HG03457 (cell line): ENCODE measurements around the gene GIMAP1.
A peak's percentile ranks its signal among the peaks of the same experiment; 100 is the strongest.
"Not testable (repeated sequence)": the region's sequence is repeated elsewhere in the genome, so short reads cannot be mapped to it uniquely, and the experiment has no call there.

ENCODE experiments used
- ATAC-seq: cut with Tn5 transposase; IDR thresholded peaks from one replicate; pipeline ENCODE4 v1.9.1; 2021; ENCODE audit warnings: moderate number of reproducible peaks; ENCODE audit not compliant: unreplicated experiment

The GIMAP1 gene

GRCh38 chr7:150716368-150716767 is at the start of gene GIMAP1:
TSS of gene GIMAP1 (plus strand) at chr7:150716613. CDS start at chr7:150719048, 2,435 bp downstream.
- ATAC-seq: peak; percentile 63

GRCh38 chr7:150668472-150668911 is 47.9 kb upstream of the GIMAP1 start:
- ATAC-seq: peak; percentile 60

DNA sequence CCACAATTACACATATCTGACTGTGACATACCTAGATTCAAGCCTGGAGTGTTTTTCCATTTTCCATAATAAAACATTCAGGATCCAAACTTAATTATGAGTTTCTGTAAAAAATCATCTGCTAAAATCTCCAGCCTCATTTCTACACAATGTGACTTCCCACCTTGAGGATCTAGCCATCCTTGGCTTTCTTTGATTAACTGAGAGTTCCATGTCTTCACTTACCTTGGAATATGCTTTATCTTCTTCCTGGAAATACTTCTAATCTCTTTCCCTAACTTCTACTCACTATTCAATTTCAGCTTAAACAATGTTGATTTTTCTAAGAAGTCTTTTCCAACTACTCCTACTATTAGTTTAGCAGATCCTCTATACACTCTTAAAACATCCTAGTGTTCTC is 47.4 kb upstream of the GIMAP1 start:
- ATAC-seq: no peak

GRCh38 chr7:150671798-150672585 is 44.4 kb upstream of the GIMAP1 start:
- not testable (repeated sequence) for ATAC-seq

DNA sequence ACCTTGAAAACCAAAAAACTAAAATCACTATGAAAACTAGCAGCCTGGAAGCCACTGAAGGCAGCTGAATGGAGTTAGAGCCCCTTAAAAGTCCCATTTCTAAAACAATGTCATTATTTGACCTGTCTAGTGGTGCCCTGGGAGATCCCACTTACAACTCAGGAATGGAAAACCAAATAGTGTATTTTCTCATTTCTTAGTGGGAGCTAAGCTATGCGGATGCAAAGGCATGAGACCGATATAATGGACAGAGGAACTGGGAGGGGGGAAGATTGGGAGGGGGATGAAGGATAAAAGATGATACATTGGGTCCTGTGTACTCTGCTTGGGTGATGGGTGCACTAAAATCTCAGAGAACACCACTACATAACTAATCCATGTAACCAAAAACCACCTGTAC is 40.7 kb upstream of the GIMAP1 start:
- ATAC-seq: no peak

DNA sequence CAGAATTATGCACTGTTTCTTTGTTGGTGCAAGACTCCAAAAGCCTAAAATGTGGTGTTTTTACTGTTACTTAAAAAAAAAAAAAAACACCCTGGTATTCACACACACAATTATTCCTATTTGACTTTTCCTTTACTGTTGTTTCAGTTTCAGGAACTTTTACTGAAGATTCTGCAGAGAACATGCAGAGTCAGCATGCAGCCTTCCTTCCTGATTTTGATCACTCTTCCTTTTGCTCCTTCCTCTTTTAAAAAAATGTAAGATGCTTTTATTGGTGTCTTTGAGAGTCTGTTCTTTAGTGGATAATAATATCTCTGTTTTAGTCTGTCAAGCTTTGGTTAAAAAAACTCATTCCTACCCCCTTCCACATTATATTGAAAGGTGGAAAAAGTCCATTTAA is 40.1 kb upstream of the GIMAP1 start:
- ATAC-seq: not testable (repeated sequence)

DNA sequence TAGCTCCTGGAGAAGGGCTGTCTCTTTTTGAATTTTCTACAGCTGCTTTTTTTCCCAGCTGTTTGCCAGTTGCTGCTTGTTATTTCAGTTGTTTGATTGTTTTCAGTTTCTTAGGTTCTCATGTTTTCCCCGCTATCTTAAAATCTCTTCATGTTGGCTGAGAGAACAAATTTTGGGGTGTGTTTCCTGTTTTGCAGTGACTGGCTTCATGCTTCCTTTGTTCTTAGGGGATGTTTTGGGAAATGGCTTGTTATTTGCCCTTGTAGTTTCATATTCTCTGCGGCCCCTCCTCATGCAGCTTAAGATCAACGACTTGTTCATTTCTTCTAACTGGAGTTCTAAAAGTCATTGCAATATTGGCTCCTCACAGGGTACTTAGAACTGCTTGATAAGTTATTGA is 39.6 kb upstream of the GIMAP1 start:
- not testable (repeated sequence) for ATAC-seq

GRCh38 chr7:150678601-150679000 is 37.8 kb upstream of the GIMAP1 start:
- not testable (repeated sequence) for ATAC-seq

DNA sequence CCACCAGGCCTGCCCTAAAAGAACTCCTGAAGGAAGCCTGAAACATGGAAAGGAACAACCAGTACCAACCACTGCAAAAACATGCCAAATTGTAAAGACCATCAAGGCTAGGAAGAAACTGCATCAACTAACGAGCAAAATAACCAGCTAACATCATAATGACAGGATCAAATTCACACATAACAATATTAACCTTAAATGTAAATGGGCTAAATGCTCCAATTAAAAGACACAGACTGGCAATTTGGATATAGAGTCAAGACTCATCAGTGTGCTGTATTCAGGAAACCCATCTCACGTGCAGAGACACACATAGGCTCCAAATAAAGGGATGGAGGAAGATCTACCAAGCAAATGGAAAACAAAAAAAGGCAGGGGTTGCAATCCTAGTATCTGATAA is 36.0 kb upstream of the GIMAP1 start:
- ATAC-seq: not testable (repeated sequence)

DNA sequence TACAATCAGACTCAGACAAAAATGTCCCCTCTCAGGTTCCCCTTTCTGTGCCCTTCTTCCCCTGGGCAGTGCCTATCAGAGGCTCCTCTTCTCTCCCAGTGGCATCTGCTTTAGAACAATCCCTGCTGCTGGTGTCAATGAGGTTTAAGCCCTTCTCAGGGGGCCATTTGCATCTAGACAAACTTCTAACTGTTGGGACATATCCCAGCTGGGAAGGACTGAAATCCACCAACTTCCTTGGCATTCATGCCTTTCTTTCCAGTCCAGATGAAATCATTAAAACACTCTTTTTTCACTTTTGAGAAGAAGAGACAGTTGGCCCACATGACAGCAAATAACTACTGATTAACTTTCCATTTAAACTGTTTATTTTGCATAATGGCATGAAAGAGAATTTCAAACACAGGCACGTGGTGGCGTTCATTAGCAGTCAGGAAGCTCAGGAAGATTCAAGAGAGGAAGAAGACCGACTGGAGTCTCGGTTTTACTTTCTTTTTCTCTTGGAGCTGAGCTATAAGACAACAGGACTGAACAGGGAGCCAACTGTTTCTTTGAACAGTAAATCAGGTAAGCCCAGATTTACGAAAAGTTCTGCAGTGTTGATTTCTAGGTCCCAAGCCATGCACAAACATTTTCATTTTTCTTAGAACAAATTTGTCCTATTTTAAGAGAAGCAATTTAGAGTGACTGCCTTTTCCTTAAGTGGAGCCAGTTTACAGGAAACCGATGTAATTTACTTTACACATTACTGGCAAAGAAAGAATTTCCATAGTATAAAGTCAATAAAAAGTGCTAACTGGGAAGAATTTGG is 31.0 kb upstream of the GIMAP1 start, which contains the start of gene GIMAP2:
Gene GIMAP2, plus strand, starts transcription at position 488 of the 811 bp plus-strand sequence. CDS start 1,354 bp downstream, outside the sequence.
- peak; percentile 87 for ATAC-seq

- peak; percentile 23 for ATAC-seq
These were observed 30.3 kb upstream of the GIMAP1 start for GRCh38 chr7:150686030-150686631.

- ATAC-seq: no peak
These were observed 27.8 kb upstream of the GIMAP1 start for GRCh38 chr7:150688630-150689029.

DNA sequence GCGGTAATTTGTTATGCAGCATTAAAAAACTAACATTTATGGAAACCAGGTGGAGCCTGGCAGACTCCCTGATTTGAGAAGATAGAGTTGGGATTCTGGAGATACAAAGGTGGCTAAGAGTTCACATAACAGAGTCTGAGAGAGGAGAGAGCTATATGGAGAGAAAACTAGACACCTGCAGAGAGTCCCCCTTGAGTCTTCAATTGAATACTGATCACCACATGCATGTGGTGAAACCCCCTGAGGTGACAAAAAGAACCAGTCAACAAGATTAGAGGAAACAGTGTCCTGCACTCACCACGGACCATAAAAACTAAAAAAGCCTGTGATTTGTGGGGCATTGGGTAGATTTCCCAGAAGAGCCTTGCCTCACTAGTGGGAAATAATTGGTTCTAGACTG is 20.8 kb upstream of the GIMAP1 start:
- no peak for ATAC-seq

DNA sequence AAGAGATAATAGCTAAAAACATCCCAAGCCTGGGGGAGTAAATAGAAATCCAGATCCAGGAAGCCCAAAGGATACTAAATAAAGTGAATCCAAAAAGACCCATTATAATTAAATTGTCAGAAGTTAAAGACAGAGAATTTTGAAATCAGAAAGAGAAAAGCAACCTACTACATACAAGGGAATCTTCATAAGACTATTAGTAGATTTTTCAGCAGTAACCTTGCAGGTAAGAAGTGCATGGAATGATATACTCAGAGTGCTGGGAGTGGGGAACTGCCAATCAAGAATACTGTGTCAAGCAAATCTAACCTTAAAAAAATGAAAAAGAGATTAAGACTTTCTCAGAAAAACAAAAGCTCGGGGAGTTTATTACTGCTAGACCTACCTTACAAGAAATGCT is 13.2 kb upstream of the GIMAP1 start:
- ATAC-seq: no peak

DNA sequence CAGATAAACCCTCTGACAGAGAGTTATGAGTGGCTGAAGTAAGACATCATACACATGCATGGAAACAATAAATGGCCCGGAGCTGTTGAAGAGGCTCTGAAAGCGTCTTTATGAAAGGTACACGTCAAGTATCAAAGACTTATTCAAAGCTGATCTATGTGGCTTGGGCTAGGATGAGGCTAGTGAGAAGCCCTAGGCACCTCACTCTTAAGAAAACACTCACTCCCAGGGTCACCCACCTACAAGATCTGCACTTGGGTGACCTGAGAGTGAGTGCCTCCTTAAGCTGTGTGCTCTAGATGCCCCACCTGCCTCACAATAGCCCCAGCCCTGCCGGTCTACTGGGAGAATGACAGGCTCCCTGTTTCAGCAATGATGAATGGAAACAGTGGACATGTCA is 1.1 kb upstream of the GIMAP1 start:
- no peak for ATAC-seq

GRCh38 chr7:150715738-150716137 is 675 bp upstream of the GIMAP1 start:
- ATAC-seq: no peak

DNA sequence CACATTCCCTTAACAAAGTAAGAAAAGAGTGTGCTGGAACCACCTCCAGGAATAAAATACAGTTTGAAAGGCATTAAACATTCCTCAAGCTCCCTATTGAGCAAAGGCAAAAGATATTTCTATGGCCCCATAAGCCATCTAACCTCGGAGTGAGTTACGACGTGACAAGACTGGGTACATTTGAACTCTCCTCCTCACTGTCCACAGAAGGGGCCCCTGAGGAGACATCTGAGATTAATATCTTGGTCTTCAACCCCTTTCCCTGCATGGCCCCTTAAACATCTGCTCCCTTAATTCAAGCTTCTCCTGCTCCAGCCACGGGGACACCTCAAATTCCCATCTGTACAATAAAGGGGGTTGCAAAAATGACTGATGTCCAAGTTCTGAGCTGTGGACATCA is 526 bp downstream of the GIMAP1 start:
- no peak for ATAC-seq

GRCh38 chr7:150717814-150718420 is 1.5 kb downstream of the GIMAP1 start:
- no peak for ATAC-seq

- ATAC-seq: no peak
These were observed 3.0 kb downstream of the GIMAP1 start for GRCh38 chr7:150719436-150719835.

DNA sequence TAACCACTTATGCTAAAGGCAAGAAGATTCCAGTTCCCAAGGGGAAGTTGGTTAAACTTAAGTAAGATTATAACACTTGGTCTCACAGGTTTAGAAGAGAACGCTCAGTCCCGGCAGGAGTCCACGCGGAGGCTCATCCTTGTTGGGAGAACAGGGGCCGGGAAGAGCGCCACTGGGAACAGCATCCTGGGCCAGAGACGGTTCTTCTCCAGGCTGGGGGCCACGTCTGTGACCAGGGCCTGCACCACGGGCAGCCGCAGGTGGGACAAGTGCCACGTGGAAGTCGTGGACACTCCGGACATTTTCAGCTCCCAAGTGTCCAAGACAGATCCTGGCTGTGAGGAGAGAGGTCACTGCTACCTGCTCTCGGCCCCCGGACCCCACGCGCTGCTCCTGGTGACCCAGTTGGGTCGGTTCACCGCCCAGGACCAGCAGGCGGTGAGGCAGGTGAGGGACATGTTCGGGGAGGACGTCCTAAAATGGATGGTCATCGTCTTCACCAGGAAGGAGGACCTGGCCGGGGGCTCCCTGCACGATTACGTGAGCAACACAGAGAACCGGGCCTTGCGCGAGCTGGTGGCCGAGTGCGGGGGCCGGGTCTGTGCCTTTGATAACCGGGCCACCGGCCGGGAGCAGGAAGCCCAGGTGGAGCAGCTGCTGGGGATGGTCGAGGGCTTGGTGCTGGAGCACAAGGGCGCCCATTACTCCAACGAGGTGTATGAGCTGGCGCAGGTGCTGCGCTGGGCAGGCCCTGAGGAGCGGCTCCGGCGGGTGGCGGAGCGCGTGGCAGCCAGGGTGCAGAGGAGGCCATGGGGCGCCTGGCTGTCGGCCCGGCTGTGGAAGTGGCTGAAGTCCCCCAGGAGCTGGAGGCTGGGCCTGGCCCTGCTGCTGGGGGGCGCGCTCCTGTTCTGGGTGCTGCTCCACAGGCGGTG is 3.8 kb downstream of the GIMAP1 start:
- ATAC-seq: no peak
